Liver (tissue), 3 donors: Measurements from ENCODE around the gene CSF1.

Experiments used
- ATF3 ChIP-seq: IDR thresholded peaks from 2 replicates; pipeline ENCODE4 v1.6.1; 2016; ENCODE audit warnings: antibody characterized with exemption
- CTCF ChIP-seq: fragments of 150-350 bp; IDR thresholded peaks from 2 replicates; pipeline ENCODE4 v1.5.1; 2017; ENCODE audit warnings: improper control_type of control experiment, low read depth, low read length; ENCODE audit not compliant: missing input control
- EGR1 ChIP-seq, 2 donors: IDR thresholded peaks; 2 replicates each; pipeline ENCODE4 v1.6.1; 2016 to 2018; ENCODE audit warnings: antibody characterized with exemption in 2 of 2, low read depth in 2 of 2
- FOXA1 ChIP-seq: IDR thresholded peaks from 2 replicates; pipeline ENCODE4 v1.6.1; 2016; ENCODE audit warnings: antibody characterized with exemption
- GABPA ChIP-seq, 2 donors: IDR thresholded peaks in 1 of 2; conservative IDR thresholded peaks in 1 of 2; 2 replicates each; pipeline ENCODE4 v1.6.1; 2016; ENCODE audit warnings: antibody characterized with exemption in 2 of 2, mild to moderate bottlenecking in 1 of 2, moderate library complexity in 1 of 2
- JUND ChIP-seq, 2 donors: IDR thresholded peaks; 2 replicates each; pipeline ENCODE4 v1.6.1; 2016; ENCODE audit warnings: antibody characterized with exemption in 2 of 2
- RAD21 ChIP-seq, 2 donors: IDR thresholded peaks; 2 replicates each; pipeline ENCODE4 v1.6.1; 2016; ENCODE audit warnings: antibody characterized with exemption in 2 of 2, mild to moderate bottlenecking in 2 of 2
- RXRA ChIP-seq, 2 donors: IDR thresholded peaks; 2 replicates each; pipeline ENCODE4 v1.6.1; 2017 to 2018; ENCODE audit warnings: antibody characterized with exemption in 2 of 2, mild to moderate bottlenecking in 1 of 2
- SP1 ChIP-seq: IDR thresholded peaks from 2 replicates; pipeline ENCODE4 v1.6.1; 2018; ENCODE audit warnings: antibody characterized with exemption, mild to moderate bottlenecking
- TAF1 ChIP-seq: conservative IDR thresholded peaks from 2 replicates; pipeline ENCODE4 v1.6.1; 2016; ENCODE audit warnings: antibody characterized with exemption, mild to moderate bottlenecking
- donor health status: healthy.
- donor health status: healthy.

GRCh38 chr1:109963864-109964263 lies 53.2 kb downstream of the CSF1 start:
- no peak for TF ChIP-seq TAF1
- TF ChIP-seq CTCF: no peak
- no peak for TF ChIP-seq SP1
- no peak for TF ChIP-seq ATF3
- TF ChIP-seq EGR1 (IDR thresholded peaks at IDR 0.05; ENCODE audit: low read depth in 2 of 2): no peak
- no peak for TF ChIP-seq GABPA (IDR thresholded peaks at IDR 0.05 in 1 of 2, conservative IDR thresholded peaks at IDR 0.05 in 1 of 2)
- TF ChIP-seq RXRA (IDR thresholded peaks at IDR 0.05): no peak
- no peak for TF ChIP-seq JUND (IDR thresholded peaks at IDR 0.05)
- no peak for TF ChIP-seq FOXA1
- no peak for TF ChIP-seq RAD21 (IDR thresholded peaks at IDR 0.05)
